Fibroblast of lung (primary cell): Measurements from ENCODE around the gene CTDSPL. TPM values are rescaled to one million over a fixed set of nuclear protein-coding genes. Genes with fewer than 3 reads are reported as not detected.

ENCODE experiments used
- DNase-seq, 2 donors: peaks; one replicate each; pipeline versions ENCODE4 v3.0.0 to v3.0.0-alpha.2; 2010; ENCODE audit warnings: low read depth in 2 of 2
- H2AFZ ChIP-seq: 2 replicates; pipeline ENCODE4 v1.5.1; 2012; ENCODE audit warnings: low read length, control low read depth, inconsistent platforms
- H3K27ac ChIP-seq: 2 replicates; pipeline ENCODE4 v1.5.1; 2011; ENCODE audit warnings: low read length, control low read depth; ENCODE audit not compliant: insufficient read depth
- H3K27me3 ChIP-seq: 2 replicates; pipeline ENCODE4 v1.5.1; 2011; ENCODE audit warnings: mild to moderate bottlenecking, low read length; ENCODE audit not compliant: control insufficient read depth, insufficient read depth
- H3K36me3 ChIP-seq: 2 replicates; pipeline ENCODE4 v1.5.1; 2011; ENCODE audit warnings: low read length; ENCODE audit not compliant: control insufficient read depth, insufficient read depth
- H3K4me1 ChIP-seq: 2 replicates; pipeline ENCODE4 v1.5.1; 2011; ENCODE audit warnings: low read length; ENCODE audit not compliant: control insufficient read depth, insufficient read depth; ENCODE audit errors: extremely low read depth
- H3K4me2 ChIP-seq: 2 replicates; pipeline ENCODE4 v1.5.1; 2011; ENCODE audit warnings: low read length, control low read depth; ENCODE audit not compliant: insufficient read depth; ENCODE audit errors: extremely low read depth
- H3K4me3 ChIP-seq, 4 experiments: fragments of 200-600 bp in 1 of 4; sonication (generic) in 1 of 4; replicated peaks in 1 of 4; 2 replicates each; pipeline ENCODE4 v1.5.1; 2011 to 2016; ENCODE audit warnings: low read length in 4 of 4, low read depth in 3 of 4, mild to moderate bottlenecking in 3 of 4, control low read depth in 2 of 4, inconsistent platforms in 1 of 4, mixed read lengths in 1 of 4; ENCODE audit not compliant: insufficient read depth in 1 of 4; ENCODE audit errors: control extremely low read depth in 1 of 4
- H3K79me2 ChIP-seq: 2 replicates; pipeline ENCODE4 v1.5.1; 2012; ENCODE audit warnings: mild to moderate bottlenecking, low read length, inconsistent platforms; ENCODE audit not compliant: control insufficient read depth, insufficient read depth
- H3K9ac ChIP-seq: 2 replicates; pipeline ENCODE4 v1.5.1; 2011; ENCODE audit warnings: mild to moderate bottlenecking, low read length, control low read depth; ENCODE audit not compliant: insufficient read depth
- H3K9me3 ChIP-seq: 2 replicates; pipeline ENCODE4 v1.5.1; 2012; ENCODE audit warnings: low read depth, low read length; ENCODE audit not compliant: control insufficient read depth, insufficient read depth
- H4K20me1 ChIP-seq: 2 replicates; pipeline ENCODE4 v1.5.1; 2011; ENCODE audit warnings: low read length; ENCODE audit not compliant: control insufficient read depth, insufficient read depth; ENCODE audit errors: extremely low read depth
- CTCF ChIP-seq, 2 donors: IDR thresholded peaks in 1 of 2; conservative IDR thresholded peaks in 1 of 2; 1 replicate in 1 of 2; 2 replicates in 1 of 2; pipeline ENCODE4 v1.5.1; 2011 to 2012; ENCODE audit warnings: low read length in 2 of 2, control low read depth in 1 of 2, inconsistent platforms in 1 of 2, low read depth in 1 of 2, mild to moderate bottlenecking in 1 of 2
- EZH2 ChIP-seq: IDR thresholded peaks from 2 replicates; pipeline ENCODE4 v1.5.1; 2012; ENCODE audit warnings: low read length, control low read depth, mild to moderate bottlenecking; ENCODE audit errors: missing control alignments
- polyA plus RNA-seq, 2 donors: library from polyadenylated mRNA; depleted of rRNA in 1 of 2; stranded (reverse) in 1 of 2; unstranded in 1 of 2; fragments of >200 nt; gene quantifications; 2 replicates each; pipeline ENCODE4 v1.2.1, GENCODE V29; 2011 to 2012; ENCODE audit warnings: missing spikeins in 1 of 2
- total RNA-seq: library from RNA; depleted of rRNA; stranded (reverse); fragments of >200 nt; gene quantifications from 2 replicates; pipeline ENCODE4 v1.2.1, GENCODE V29; 2014

The CTDSPL gene
- total and polyA plus RNA-seq, 2 donors (not counting 1 experiment from before 2014, with no cell fraction given): 34.0 to 51.5 TPM

- no peaks in the 10 kb centered on the region for H4K20me1 ChIP-seq
These were observed 42.9 kb downstream of the CTDSPL start for GRCh38 chr3:37904601-37905000.

GRCh38 chr3:37905346-37905745 is 43.7 kb downstream of the CTDSPL start:
- Histone ChIP-seq H3K27me3 (no peaks in the 10 kb centered on the region), H3K4me3 (no peak overlapping the region), H4K20me1 (no peaks in the 10 kb centered on the region), H3K9ac (no peak overlapping the region), H3K27ac (no peak overlapping the region), H3K9me3 (no peaks in the 10 kb centered on the region), H3K36me3 (no peaks in the 10 kb centered on the region), H3K4me2 (no peak overlapping the region), H2AFZ (no peak overlapping the region), H3K79me2 (peaks cover 6% of the 10 kb centered on the region), H3K4me1 (peaks cover 18% of the 10 kb centered on the region)
- TF ChIP-seq CTCF (conservative IDR thresholded peaks at IDR 0.05 in 1 of 2, IDR thresholded peaks at IDR 0.05 in 1 of 2; ENCODE audit: low read depth in 1 of 2, low read length in 2 of 2): no peak
- no peak for TF ChIP-seq EZH2
- no peak for DNase-seq

More at GRCh38 chr3:37904601-37905000, 42.9 kb downstream of the CTDSPL start:
- Histone ChIP-seq H3K36me3 (no peaks in the 10 kb centered on the region), H3K4me3 (no peak overlapping the region), H3K79me2 (peaks cover 6% of the 10 kb centered on the region), H2AFZ (no peak overlapping the region), H3K27me3 (no peaks in the 10 kb centered on the region), H3K27ac (no peak overlapping the region), H3K9me3 (no peaks in the 10 kb centered on the region), H3K4me2 (no peak overlapping the region), H3K9ac (no peak overlapping the region), H3K4me1 (peaks cover 18% of the 10 kb centered on the region)
- peak; percentile 61 to 70 for DNase-seq
- TF ChIP-seq CTCF (conservative IDR thresholded peaks at IDR 0.05 in 1 of 2, IDR thresholded peaks at IDR 0.05 in 1 of 2; ENCODE audit: low read depth in 1 of 2, low read length in 2 of 2) (no peak), EZH2 (no peak)

GRCh38 chr3:37905987-37906674 is 44.5 kb downstream of the CTDSPL start:
- Histone ChIP-seq H4K20me1 (no peaks in the 10 kb centered on the region), H3K4me1 (peaks cover 18% of the 10 kb centered on the region), H3K4me2 (peak overlapping the region; percentile 52), H3K9ac (no peak overlapping the region), H3K27ac (peak overlapping the region; percentile 45), H3K36me3 (no peaks in the 10 kb centered on the region), H3K9me3 (no peaks in the 10 kb centered on the region), H3K4me3 (no peak overlapping the region), H3K27me3 (no peaks in the 10 kb centered on the region), H3K79me2 (peaks cover 6% of the 10 kb centered on the region), H2AFZ (no peak overlapping the region)
- TF ChIP-seq CTCF (conservative IDR thresholded peaks at IDR 0.05 in 1 of 2, IDR thresholded peaks at IDR 0.05 in 1 of 2; ENCODE audit: low read depth in 1 of 2, low read length in 2 of 2): no peak
- TF ChIP-seq EZH2: no peak
- DNase-seq: peak; percentile 65 to 77
